SK-N-SH treated with all-trans-retinoic acid at 6 μM for 48 hours (cell line): ENCODE results near the gene MAP3K6.

ENCODE experiments used
- BACH2 ChIP-seq: fragments of 250-450 bp; sonication (Bioruptor Pico); IDR thresholded peaks from 2 replicates; pipeline ENCODE4 v1.9.0; 2021; ENCODE audit warnings: mild to moderate bottlenecking, borderline replicate concordance
- GLIS3 ChIP-seq: fragments of 250-450 bp; sonication (Bioruptor Pico); IDR thresholded peaks from 2 replicates; pipeline ENCODE4 v1.5.0; 2020; ENCODE audit warnings: mild to moderate bottlenecking, moderate library complexity
- SNAI2 ChIP-seq: fragments of 250-450 bp; sonication (Bioruptor Pico); IDR thresholded peaks from 2 replicates; pipeline ENCODE4 v1.5.0; 2020; ENCODE audit warnings: mild to moderate bottlenecking, moderate library complexity
- TCF4 ChIP-seq: fragments of 250-450 bp; sonication (Bioruptor Pico); IDR thresholded peaks from 2 replicates; pipeline ENCODE4 v1.8.0; 2021; ENCODE audit warnings: mild to moderate bottlenecking, moderate library complexity, borderline replicate concordance
- ZFP30 ChIP-seq: fragments of 450-650 bp; formaldehyde crosslinking; IDR thresholded peaks from 2 replicates; pipeline ENCODE4 v1.5.0; 2022; ENCODE audit warnings: mild to moderate bottlenecking, moderate library complexity
- ZNF70 ChIP-seq: fragments of 450-650 bp; formaldehyde crosslinking; IDR thresholded peaks from 2 replicates; pipeline ENCODE4 v1.5.0; 2020; ENCODE audit warnings: mild to moderate bottlenecking, moderate library complexity
- ZNF8 ChIP-seq: fragments of 450-650 bp; formaldehyde crosslinking; IDR thresholded peaks from 2 replicates; pipeline ENCODE4 v1.5.0; 2020; ENCODE audit warnings: mild to moderate bottlenecking, moderate library complexity
- TF ChIP-seq, protein P1 (sequence below): fragments of 250-450 bp; sonication (Bioruptor Pico); IDR thresholded peaks from 2 replicates; pipeline ENCODE4 v1.8.0; 2020; ENCODE audit warnings: mild to moderate bottlenecking, moderate library complexity, borderline replicate concordance

DNA sequence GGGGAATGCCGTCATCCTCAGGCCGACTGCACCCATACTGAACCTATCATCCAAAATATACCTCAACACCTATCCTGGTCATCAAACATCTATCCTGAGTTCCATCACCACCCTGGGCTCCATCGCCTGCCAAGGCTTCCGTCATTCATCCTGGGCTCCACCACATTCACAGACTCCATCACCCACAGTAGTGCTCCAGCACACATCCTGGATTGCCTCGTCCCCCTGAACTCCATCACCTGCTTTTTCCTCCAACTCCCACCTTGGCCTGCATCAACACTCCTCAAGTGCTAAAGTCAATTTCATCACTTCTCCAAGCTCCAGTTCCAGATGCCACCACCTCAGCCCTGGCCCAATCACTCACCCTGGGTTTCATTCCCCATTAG, 7.8 kb downstream of the MAP3K6 start:
- TF ChIP-seq ZNF8 (CRISPR knock-in tag) (no peak), ZNF70 (CRISPR knock-in tag) (no peak), TCF4 (CRISPR knock-in tag) (no peak), GLIS3 (no peak), ZFP30 (no peak), BACH2 (CRISPR knock-in tag) (no peak), SNAI2 (CRISPR knock-in tag) (no peak)
- TF ChIP-seq, protein P1, sequence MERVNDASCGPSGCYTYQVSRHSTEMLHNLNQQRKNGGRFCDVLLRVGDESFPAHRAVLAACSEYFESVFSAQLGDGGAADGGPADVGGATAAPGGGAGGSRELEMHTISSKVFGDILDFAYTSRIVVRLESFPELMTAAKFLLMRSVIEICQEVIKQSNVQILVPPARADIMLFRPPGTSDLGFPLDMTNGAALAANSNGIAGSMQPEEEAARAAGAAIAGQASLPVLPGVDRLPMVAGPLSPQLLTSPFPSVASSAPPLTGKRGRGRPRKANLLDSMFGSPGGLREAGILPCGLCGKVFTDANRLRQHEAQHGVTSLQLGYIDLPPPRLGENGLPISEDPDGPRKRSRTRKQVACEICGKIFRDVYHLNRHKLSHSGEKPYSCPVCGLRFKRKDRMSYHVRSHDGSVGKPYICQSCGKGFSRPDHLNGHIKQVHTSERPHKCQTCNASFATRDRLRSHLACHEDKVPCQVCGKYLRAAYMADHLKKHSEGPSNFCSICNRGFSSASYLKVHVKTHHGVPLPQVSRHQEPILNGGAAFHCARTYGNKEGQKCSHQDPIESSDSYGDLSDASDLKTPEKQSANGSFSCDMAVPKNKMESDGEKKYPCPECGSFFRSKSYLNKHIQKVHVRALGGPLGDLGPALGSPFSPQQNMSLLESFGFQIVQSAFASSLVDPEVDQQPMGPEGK (CRISPR knock-in tag) = no peak
